Lower lobe of right lung (tissue), 2 donors: ENCODE measurements around the gene PCCA. TPM values are rescaled to one million over a fixed set of nuclear protein-coding genes. Genes with fewer than 3 reads are reported as not detected.

ENCODE experiments used
- ATAC-seq, 2 donors: fragments of 200-7000 bp; cut with Tn5 transposase; one replicate each; pipeline ENCODE4 v1.9.1; 2020 to 2022; ENCODE audit warnings: mild to moderate bottlenecking in 2 of 2, moderate library complexity in 2 of 2
- DNase-seq: peaks from one replicate; pipeline ENCODE4 v3.0.0-alpha.2; 2020
- H3K27ac ChIP-seq: fragments of 200-600 bp; one replicate; pipeline ENCODE4 v1.8.0; 2022
- H3K27me3 ChIP-seq: fragments of 200-600 bp; one replicate; pipeline ENCODE4 v1.8.0; 2022; ENCODE audit warnings: low read depth
- H3K36me3 ChIP-seq: fragments of 200-600 bp; one replicate; pipeline ENCODE4 v1.8.0; 2022; ENCODE audit warnings: mild to moderate bottlenecking
- H3K4me1 ChIP-seq: fragments of 200-600 bp; one replicate; pipeline ENCODE4 v1.8.0; 2022
- H3K4me3 ChIP-seq: fragments of 200-600 bp; one replicate; pipeline ENCODE4 v1.8.0; 2022; ENCODE audit warnings: mild to moderate bottlenecking
- H3K9me3 ChIP-seq: fragments of 200-600 bp; one replicate; pipeline ENCODE4 v1.8.0; 2022
- intact Hi-C: fragments of 100-400 bp; cut with DNase I; formaldehyde crosslinking; loops from one replicate; pipeline ENCODE4 v1.11.0; 2022
- total RNA-seq: library from RNA; stranded (reverse); fragmentation: NEBNext Ultra II Directional; extraction: Animal tissue kit (Norgen Biotek cat#: 25700); gene quantifications from one replicate; pipeline ENCODE4 v1.2.1, GENCODE V29; 2021
- TF ChIP-seq, protein P1 (sequence below): fragments of 200-600 bp; IDR thresholded peaks from one replicate; pipeline ENCODE4 v1.8.0; 2022; ENCODE audit warnings: antibody characterized with exemption, mild to moderate bottlenecking
- donor health status: DM: no; HTN: yes; CAD: no; lungs with severe emphysema.

PCCA gene
- total RNA-seq, 1 donor from 2014 or later = 37.8 TPM

DNA sequence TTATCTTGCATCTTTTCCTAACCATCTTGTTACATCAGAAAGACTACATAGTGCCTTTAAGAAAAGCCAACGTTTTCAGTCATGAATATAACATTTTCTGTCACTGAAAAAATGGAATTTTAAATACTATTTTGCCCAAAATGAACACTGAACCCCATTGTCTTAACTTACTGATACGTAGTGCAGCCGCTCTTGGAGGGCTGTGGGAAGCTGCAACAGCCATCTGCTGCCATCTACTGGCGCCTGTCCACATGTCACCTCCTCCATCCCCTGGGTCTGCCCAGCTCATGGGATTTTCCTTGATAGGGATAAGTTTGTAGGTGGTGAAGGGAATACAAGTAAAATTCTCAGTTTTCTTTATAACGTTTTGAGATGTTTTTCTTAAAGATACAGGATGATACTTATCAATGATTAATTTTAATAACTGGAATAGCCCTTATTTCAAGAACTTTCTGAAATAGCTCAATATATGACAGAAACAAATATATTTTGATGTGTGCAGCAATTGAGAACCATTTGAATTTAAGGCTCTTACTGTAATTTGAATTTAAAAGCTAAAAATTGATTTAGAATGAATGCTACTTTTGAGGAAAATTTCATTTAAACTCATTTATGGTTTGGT lies 426.0 kb downstream of the PCCA start:
- intact Hi-C loops = loop anchor here (10.0 kb wide), 1 partner anchor 860 kb away; no protein-coding TSS in a partner anchor
- no peak overlapping the region for H3K27ac ChIP-seq
- ATAC-seq (peak; percentile 94 to 97), DNase-seq (peak; percentile 83)
- H3K4me3 ChIP-seq = no peak overlapping the region
- TF ChIP-seq, protein P1, sequence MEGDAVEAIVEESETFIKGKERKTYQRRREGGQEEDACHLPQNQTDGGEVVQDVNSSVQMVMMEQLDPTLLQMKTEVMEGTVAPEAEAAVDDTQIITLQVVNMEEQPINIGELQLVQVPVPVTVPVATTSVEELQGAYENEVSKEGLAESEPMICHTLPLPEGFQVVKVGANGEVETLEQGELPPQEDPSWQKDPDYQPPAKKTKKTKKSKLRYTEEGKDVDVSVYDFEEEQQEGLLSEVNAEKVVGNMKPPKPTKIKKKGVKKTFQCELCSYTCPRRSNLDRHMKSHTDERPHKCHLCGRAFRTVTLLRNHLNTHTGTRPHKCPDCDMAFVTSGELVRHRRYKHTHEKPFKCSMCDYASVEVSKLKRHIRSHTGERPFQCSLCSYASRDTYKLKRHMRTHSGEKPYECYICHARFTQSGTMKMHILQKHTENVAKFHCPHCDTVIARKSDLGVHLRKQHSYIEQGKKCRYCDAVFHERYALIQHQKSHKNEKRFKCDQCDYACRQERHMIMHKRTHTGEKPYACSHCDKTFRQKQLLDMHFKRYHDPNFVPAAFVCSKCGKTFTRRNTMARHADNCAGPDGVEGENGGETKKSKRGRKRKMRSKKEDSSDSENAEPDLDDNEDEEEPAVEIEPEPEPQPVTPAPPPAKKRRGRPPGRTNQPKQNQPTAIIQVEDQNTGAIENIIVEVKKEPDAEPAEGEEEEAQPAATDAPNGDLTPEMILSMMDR = peak; percentile 93
- no peaks in the 10 kb centered on the region for H3K9me3 ChIP-seq
- H3K4me1 ChIP-seq = peaks cover 9% of the 10 kb centered on the region
- no peaks in the 10 kb centered on the region for H3K27me3 ChIP-seq
- H3K36me3 ChIP-seq = peaks cover 7% of the 10 kb centered on the region

DNA sequence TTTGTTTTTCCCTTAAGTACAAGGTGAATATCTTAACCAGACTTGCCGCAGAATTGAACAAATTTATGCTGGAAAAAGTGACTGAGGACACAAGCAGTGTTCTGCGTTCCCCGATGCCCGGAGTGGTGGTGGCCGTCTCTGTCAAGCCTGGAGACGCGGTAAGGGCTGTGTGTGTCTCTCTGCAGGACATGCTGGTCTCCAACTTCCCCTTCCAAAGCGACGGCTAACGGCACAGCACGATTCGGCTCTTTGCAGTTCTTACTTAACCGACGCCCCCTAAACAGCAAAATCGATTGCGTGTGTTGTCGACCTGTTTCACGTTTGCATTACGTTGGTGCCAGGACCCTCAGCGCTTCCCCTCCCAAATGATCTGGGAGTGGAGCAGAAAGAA lies 426.5 kb downstream of the PCCA start:
- TF ChIP-seq, protein P1 = no peak
- intact Hi-C loops = loop anchor here (10.0 kb wide), 1 partner anchor 861 kb away; no protein-coding TSS in a partner anchor

DNA sequence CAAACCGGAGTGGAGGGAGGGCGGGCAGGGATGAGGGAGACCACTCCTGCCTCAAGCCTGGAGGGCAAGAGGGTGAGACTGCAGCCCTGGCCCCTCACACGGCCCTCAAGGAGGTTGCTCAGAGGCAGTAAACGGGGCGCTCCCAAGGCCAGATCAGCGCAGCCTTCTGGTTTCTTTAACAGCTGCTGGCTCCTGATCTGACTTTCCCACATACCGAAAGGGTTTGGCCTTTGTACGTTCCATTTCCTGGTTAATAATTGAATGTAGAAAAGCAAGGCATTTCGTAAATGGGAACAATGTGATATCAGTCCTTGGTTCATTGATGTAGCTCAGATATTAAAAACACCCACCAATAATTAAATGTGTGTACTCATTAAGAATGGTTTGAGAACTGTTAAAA lies 428.2 kb downstream of the PCCA start:
- no peak for DNase-seq
- H3K4me1 ChIP-seq = peaks cover 9% of the 10 kb centered on the region
- no peak overlapping the region for H3K27ac ChIP-seq
- TF ChIP-seq, protein P1 = no peak
- peaks cover 7% of the 10 kb centered on the region for H3K36me3 ChIP-seq
- H3K27me3 ChIP-seq = no peaks in the 10 kb centered on the region
- intact Hi-C loops = loop anchor here (10.0 kb wide), 1 partner anchor 862 kb away; no protein-coding TSS in a partner anchor
- no peak for ATAC-seq
- no peaks in the 10 kb centered on the region for H3K9me3 ChIP-seq
- no peak overlapping the region for H3K4me3 ChIP-seq

More for the DNA sequence above, 426.5 kb downstream of the PCCA start:
- no peaks in the 10 kb centered on the region for H3K27me3 ChIP-seq
- no peak overlapping the region for H3K4me3 ChIP-seq
- ATAC-seq = no peak
- DNase-seq = no peak
- peaks cover 9% of the 10 kb centered on the region for H3K4me1 ChIP-seq
- no peaks in the 10 kb centered on the region for H3K9me3 ChIP-seq
- no peak overlapping the region for H3K27ac ChIP-seq
- peaks cover 7% of the 10 kb centered on the region for H3K36me3 ChIP-seq

DNA sequence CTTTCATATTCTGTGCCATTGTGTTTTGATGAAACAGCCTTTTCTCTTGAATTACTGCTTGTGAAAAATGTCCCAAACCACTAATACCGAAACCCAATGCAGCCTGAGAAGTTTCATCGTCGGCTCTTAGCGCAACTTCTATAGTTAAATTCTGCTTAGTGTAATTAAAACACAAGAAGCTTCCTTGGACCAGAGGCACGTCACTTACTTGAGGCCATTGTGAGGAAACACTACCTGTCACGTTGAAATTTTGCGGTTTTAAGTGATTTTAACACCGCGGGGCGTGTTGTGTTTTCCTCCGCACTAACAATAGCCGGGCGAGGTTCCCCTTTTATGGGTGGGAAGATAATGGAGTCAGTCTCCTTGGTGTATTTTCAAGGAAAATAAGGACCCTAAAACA lies 428.8 kb downstream of the PCCA start:
- no peaks in the 10 kb centered on the region for H3K9me3 ChIP-seq
- DNase-seq (no peak), ATAC-seq (no peak)
- H3K27ac ChIP-seq = no peak overlapping the region
- H3K4me3 ChIP-seq = no peak overlapping the region
- intact Hi-C loops = loop anchor here (10.0 kb wide), 1 partner anchor 863 kb away; no protein-coding TSS in a partner anchor
- peaks cover 7% of the 10 kb centered on the region for H3K36me3 ChIP-seq
- no peaks in the 10 kb centered on the region for H3K27me3 ChIP-seq
- TF ChIP-seq, protein P1 = no peak
- H3K4me1 ChIP-seq = peaks cover 9% of the 10 kb centered on the region

DNA sequence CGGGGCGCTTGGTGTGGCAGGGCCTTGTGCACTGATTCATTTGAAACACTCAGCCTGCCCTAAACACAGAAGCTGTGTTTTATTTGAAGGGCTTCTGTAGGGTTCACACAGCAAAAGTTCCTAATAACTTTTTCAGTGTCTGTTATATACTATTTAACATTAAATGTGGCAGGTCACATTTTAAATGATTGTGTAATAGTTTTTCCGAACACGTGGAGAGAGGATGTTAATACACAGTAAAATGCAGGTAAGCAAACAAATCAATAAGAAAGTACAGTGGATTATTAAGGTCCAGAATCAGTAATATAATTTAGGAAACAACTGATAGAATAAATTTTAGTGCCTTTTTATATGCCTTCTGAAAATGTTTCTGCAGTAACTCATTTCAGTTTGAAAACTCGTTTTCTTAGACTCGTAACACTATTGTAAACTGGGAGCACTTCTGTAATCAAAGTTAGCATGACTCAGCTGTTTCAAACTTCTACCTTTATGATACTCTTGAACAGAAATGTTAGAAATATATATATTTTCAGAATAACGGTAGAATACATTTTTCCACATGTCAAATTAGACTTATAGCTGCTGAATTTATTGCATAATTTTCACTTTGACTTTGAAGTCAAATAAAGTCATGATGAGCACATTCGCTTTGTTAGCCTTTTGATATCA lies 429.6 kb downstream of the PCCA start:
- intact Hi-C loops = loop anchor here (10.0 kb wide), 1 partner anchor 864 kb away; no protein-coding TSS in a partner anchor
- no peak overlapping the region for H3K27ac ChIP-seq
- peaks cover 9% of the 10 kb centered on the region for H3K4me1 ChIP-seq
- no peak overlapping the region for H3K4me3 ChIP-seq
- peaks cover 13% of the 10 kb centered on the region for H3K36me3 ChIP-seq
- no peaks in the 10 kb centered on the region for H3K9me3 ChIP-seq
- H3K27me3 ChIP-seq = no peaks in the 10 kb centered on the region
- TF ChIP-seq, protein P1 = no peak
- ATAC-seq (no peak), DNase-seq (no peak)
